GM18517 (cell line): ENCODE results near the gene CCNF.

ENCODE experiments used
- ATAC-seq: cut with Tn5 transposase; IDR thresholded peaks from one replicate; pipeline ENCODE4 v1.9.1; 2021; ENCODE audit warnings: mild to moderate bottlenecking, moderate library complexity; ENCODE audit not compliant: unreplicated experiment

Gene CCNF

DNA sequence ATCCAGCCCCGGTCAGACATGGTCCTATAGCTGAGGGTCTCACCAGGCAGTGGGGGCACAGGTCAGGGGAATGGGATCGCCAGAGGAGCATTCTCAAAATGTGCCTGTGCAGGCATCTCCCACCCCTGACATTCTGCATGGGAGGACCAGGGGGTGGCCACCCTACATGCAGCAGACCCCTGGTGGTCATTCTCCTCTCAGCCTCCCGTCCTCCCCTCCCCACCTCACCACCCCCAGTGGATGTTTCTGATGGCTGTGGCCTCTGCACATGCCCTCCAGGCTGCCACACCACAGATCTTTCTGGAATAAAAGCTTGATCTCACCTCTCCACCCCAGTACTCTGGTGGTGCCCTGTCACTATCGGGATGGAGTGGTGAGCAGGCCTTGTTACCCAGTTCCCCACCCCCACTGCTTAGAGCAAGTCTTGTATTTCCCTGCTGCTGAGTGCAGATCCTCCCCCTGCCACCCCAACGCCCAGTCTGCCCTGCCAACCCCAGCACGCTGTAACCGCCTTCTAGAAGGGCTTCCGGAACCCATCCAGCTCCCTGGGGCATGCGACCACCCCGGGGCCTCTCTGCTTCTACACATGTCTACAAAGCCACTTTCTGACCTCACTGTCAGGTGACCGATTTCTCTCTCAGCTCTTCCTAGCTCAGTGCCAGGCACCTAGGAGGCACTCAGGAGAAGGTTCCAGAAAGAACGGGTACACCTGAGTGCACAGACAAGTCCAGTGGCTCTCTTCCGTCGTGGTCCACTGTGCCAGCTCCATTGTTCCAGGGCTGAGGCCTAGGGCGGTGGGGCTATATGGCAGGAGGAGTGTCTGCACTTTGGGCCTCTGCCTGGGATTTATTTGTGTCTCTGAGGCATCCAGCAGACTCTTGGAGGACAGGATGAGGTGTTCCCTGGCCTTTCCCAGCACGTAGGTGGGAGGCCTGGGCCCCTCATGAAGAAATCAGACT is 55.0 kb downstream of the CCNF start:
- no peak for ATAC-seq

DNA sequence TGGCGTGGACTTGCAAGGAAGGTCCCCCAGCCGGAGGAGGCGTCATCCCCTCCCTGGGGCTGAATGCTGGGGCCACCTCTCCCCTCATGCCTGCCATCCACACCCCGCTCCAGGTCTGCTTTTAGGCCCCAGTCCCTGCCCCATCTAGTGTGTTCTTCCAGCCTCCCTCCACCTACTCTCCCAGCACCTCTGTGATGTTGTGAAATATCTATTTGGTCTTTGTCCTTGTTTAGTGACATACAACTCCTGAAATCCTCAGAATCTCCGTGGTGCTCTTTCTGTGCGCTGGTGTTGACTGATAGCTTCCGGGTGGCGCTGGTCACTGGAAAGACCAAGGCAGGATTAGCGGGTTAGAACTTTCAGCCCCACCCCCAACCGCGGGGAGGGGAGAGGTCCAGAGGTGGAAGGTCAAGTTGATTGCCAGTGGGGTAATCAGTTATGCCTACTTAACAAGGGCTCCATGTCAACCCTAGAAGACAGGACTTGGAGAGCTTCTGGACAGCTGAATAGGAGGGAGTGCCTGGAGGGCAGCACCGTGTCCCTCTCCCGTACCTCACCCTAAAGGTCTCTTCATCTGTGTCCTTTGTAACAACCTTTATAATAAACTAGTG is 55.8 kb downstream of the CCNF start:
- no peak for ATAC-seq

DNA sequence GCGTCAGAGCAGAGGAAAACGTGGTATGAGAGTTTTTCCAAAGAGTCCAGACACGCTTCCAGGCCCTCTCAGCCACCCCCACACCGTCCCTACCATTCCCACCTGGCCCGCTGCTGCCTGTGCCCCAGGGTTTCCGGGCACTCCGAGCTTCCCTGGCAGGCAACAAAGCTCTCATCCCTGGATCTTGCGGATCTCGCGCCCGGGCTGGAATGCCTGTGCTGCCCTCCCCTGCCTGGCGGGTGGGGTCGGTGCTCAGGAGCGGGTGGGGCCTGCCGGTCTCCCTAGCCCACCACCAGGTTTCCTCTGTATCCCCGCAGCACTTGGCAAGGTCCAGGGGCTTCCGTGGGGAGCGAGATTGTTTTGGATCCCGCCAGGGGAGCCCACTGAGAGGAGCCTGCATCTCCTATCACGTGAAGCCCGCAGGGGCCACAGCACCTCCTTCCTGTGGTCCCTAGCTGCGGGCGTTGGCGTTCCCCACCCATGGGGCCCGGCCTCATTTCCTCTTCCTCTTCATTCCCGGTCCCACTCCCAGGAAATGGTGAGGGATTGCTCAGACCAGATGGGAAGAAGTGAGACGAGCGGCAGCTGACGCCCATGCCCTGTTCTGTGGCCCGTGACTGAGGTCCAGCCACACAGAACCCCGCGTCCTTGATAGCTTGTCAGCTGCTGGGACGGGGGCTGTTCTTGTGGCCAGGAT is 56.7 kb downstream of the CCNF start:
- ATAC-seq, result no peak

GRCh38 chr16:2486645-2487516 is 57.6 kb downstream of the CCNF start:
- ATAC-seq, result peak; percentile 63

GRCh38 chr16:2487517-2487842 is 58.2 kb downstream of the CCNF start:
- ATAC-seq, result no peak

GRCh38 chr16:2487903-2488531 is 58.8 kb downstream of the CCNF start:
- ATAC-seq, result no peak

- no peak for ATAC-seq
Observed at GRCh38 chr16:2489581-2489980, 60.3 kb downstream of the CCNF start.

- no peak for ATAC-seq
Observed at GRCh38 chr16:2490190-2491105, 61.2 kb downstream of the CCNF start.

- ATAC-seq, result no peak
Observed at GRCh38 chr16:2492292-2492691, 63.0 kb downstream of the CCNF start.

DNA sequence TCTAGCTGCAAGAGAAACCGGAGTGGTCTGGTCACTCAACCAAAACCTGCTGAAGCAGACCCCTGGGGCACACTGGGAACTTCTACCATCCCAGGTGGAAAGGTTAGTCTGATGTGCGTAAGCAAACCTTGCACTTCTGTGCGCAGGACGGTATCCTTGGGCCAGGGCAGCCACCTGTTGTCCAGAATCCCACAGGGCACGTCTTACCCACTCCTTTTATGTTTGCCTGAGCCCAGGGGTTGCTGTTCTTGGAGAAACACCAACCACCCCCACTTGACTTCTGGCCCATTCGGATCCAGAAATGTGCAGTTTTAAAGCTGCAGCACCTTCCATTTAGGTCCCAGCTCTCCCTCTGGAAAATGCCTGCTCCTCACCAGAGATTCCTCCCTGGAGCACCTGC is 64.4 kb downstream of the CCNF start:
- ATAC-seq, result no peak

DNA sequence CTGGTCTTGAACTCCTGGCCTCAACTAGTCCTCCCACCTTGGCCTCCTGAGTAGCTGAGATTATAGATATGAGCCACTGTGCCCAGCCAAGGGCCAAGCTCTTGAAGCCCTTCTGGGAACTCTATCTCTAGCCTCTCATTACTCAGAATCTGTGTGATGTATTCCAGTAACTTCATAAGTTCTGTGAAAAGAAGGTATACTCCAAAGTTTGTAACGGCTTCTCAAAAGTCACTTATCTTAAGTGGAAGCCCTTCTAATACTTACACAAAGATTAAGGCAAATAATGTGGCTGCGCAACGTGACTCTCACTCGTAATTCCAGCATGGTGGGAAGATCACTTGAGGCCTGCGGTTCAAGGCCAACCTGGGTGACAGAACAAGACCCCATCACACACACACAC is 65.4 kb downstream of the CCNF start:
- no peak for ATAC-seq

DNA sequence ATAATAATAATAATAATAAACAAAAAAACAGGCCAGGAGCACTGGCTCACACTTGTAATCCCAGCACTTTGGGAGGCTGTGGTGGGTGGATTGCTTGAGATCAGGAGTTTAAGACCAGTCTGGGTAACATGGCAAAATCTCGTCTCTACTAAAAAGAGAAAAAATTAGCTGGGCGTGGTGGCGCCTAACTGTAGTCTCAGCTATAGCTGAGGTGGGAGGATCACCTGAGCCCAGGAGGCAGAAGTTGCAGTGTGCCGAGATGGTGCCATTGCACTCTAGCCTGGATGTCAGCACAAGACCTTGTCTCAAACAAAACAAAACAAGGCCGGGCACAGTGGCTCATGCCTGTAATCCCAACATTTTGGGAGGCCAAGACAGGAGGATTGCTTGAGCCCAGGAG is 65.8 kb downstream of the CCNF start:
- ATAC-seq, result no peak

GRCh38 chr16:2496223-2497115 is 67.2 kb downstream of the CCNF start:
- no peak for ATAC-seq

GRCh38 chr16:2497116-2497630 is 67.9 kb downstream of the CCNF start:
- ATAC-seq, result no peak

GRCh38 chr16:2497695-2498484 is 68.6 kb downstream of the CCNF start:
- ATAC-seq, result no peak

- ATAC-seq, result no peak
Observed at GRCh38 chr16:2498531-2499253, 69.4 kb downstream of the CCNF start.

GRCh38 chr16:2499454-2499853 is 70.2 kb downstream of the CCNF start:
- ATAC-seq, result no peak
